HCT116 (cell line): Measurements from ENCODE around the gene TBC1D4.

ENCODE experiments used
- CTCF ChIP-seq, 3 experiments: fragments of 200-600 bp in 1 of 3; sonication (generic) in 1 of 3; IDR thresholded peaks in 2 of 3; conservative IDR thresholded peaks in 1 of 3; 2 replicates each; pipeline ENCODE4 v1.5.1; 2012 to 2017; ENCODE audit warnings: low read depth in 2 of 3, low read length in 2 of 3, antibody characterized with exemption in 1 of 3, borderline replicate concordance in 1 of 3, control low read depth in 1 of 3, mild to moderate bottlenecking in 1 of 3, mixed read lengths in 1 of 3, mixed run types in 1 of 3, moderate library complexity in 1 of 3; ENCODE audit not compliant: insufficient read depth in 1 of 3
- EZH2 ChIP-seq: fragments of 200-600 bp; sonication (generic); IDR thresholded peaks from 2 replicates; pipeline ENCODE4 v1.6.1; 2017; ENCODE audit warnings: antibody characterized with exemption, mixed run types
- EZH2phosphoT487 ChIP-seq: fragments of 200-600 bp; IDR thresholded peaks from 2 replicates; pipeline ENCODE4 v1.6.1; 2018; ENCODE audit warnings: antibody characterized with exemption, borderline replicate concordance
- POLR2A ChIP-seq: IDR thresholded peaks from 2 replicates; pipeline ENCODE4 v1.7.0; 2011; ENCODE audit warnings: borderline replicate concordance; ENCODE audit not compliant: insufficient read depth, insufficient read length; ENCODE audit errors: extremely low read depth
- RAD21 ChIP-seq: IDR thresholded peaks from 2 replicates; pipeline ENCODE4 v1.6.1; 2012; ENCODE audit warnings: low read depth, mild to moderate bottlenecking
- TCF7L2 ChIP-seq: IDR thresholded peaks from 2 replicates; pipeline ENCODE4 v1.7.0; 2011; ENCODE audit warnings: borderline replicate concordance, inconsistent platforms; ENCODE audit not compliant: insufficient read depth, insufficient read length; ENCODE audit errors: extremely low read depth

- no peak for TF ChIP-seq EZH2phosphoT487
- no peak for TF ChIP-seq CTCF (IDR thresholded peaks at IDR 0.05 in 2 of 3, conservative IDR thresholded peaks at IDR 0.05 in 1 of 3; ENCODE audit: borderline replicate concordance in 1 of 3, insufficient read depth in 1 of 3, low read depth in 2 of 3, low read length in 2 of 3)
- no peak for TF ChIP-seq POLR2A
- no peak for TF ChIP-seq RAD21
- no peak for TF ChIP-seq EZH2
- TF ChIP-seq TCF7L2 = no peak
These were observed 21.3 kb downstream of the TBC1D4 start for GRCh38 chr13:75460644-75461043.
